GM23338 (cell line): Measurements from ENCODE around the gene SLC6A19. TPM values are rescaled to one million over a fixed set of nuclear protein-coding genes. Genes with fewer than 3 reads are reported as not detected.

Experiments
- ATAC-seq: fragments of 200-7000 bp; cut with Tn5 transposase; 3 replicates; pipeline ENCODE4 v1.9.1; 2020
- DNase-seq: peaks from one replicate; pipeline ENCODE4 v3.0.0-alpha.2; 2015; ENCODE audit warnings: low spot score
- H2AFZ ChIP-seq: fragments of 200-600 bp; sonication (generic); 2 replicates; pipeline ENCODE4 v1.8.0; 2016; ENCODE audit warnings: antibody characterized with exemption, mild to moderate bottlenecking, moderate library complexity
- H3F3A ChIP-seq: fragments of 200-600 bp; sonication (generic); replicated peaks from 2 replicates; pipeline ENCODE4 v1.8.0; 2017; ENCODE audit warnings: antibody characterized with exemption, mixed run types, low read depth
- H3K27ac ChIP-seq: fragments of 200-600 bp; sonication (generic); 2 replicates; pipeline ENCODE4 v1.6.1; 2016; ENCODE audit warnings: low read depth
- H3K27me3 ChIP-seq: fragments of 200-600 bp; sonication (generic); 2 replicates; pipeline ENCODE4 v1.8.0; 2016; ENCODE audit warnings: mild to moderate bottlenecking, mixed run types, moderate library complexity; ENCODE audit not compliant: insufficient read depth
- H3K36me3 ChIP-seq: fragments of 200-600 bp; sonication (generic); 2 replicates; pipeline ENCODE4 v1.8.0; 2016; ENCODE audit warnings: mild to moderate bottlenecking; ENCODE audit not compliant: insufficient read depth
- H3K4me1 ChIP-seq: fragments of 200-600 bp; sonication (generic); 2 replicates; pipeline ENCODE4 v1.8.0; 2016; ENCODE audit warnings: mild to moderate bottlenecking, moderate library complexity; ENCODE audit not compliant: insufficient read depth
- H3K4me2 ChIP-seq: fragments of 200-600 bp; sonication (generic); 2 replicates; pipeline ENCODE4 v1.7.1; 2017; ENCODE audit warnings: mixed run types
- H3K4me3 ChIP-seq: fragments of 200-600 bp; sonication (generic); 2 replicates; pipeline ENCODE4 v1.6.1; 2016; ENCODE audit warnings: mixed run types
- H3K79me2 ChIP-seq: fragments of 200-600 bp; sonication (generic); replicated peaks from 2 replicates; pipeline ENCODE4 v1.8.0; 2017; ENCODE audit warnings: mild to moderate bottlenecking; ENCODE audit not compliant: insufficient read depth
- H3K9me2 ChIP-seq: fragments of 200-600 bp; sonication (generic); 2 replicates; pipeline ENCODE4 v1.8.0; 2017; ENCODE audit not compliant: insufficient read depth
- H4K20me1 ChIP-seq: fragments of 200-600 bp; sonication (generic); replicated peaks from 2 replicates; pipeline ENCODE4 v1.8.0; 2017; ENCODE audit warnings: mild to moderate bottlenecking; ENCODE audit not compliant: insufficient read depth
- H3K27ac Mint-ChIP-seq: 2 replicates; pipeline ENCODE4 v1.8.0; 2020; ENCODE audit warnings: inconsistent platforms, mild to moderate bottlenecking, moderate library complexity, mixed read lengths
- H3K27me3 Mint-ChIP-seq: 3 replicates; pipeline ENCODE4 v1.8.0; 2022; ENCODE audit warnings: low read depth, mild to moderate bottlenecking, moderate library complexity, mixed read lengths, inconsistent platforms; ENCODE audit not compliant: insufficient read depth, poor library complexity
- H3K36me3 Mint-ChIP-seq: 3 replicates; pipeline ENCODE4 v1.8.0; 2021; ENCODE audit warnings: low read depth, mild to moderate bottlenecking, inconsistent platforms, moderate library complexity, mixed read lengths
- H3K4me1 Mint-ChIP-seq: 3 replicates; pipeline ENCODE4 v1.8.0; 2020; ENCODE audit warnings: mild to moderate bottlenecking, inconsistent platforms, mixed read lengths
- H3K4me3 Mint-ChIP-seq: 3 replicates; pipeline ENCODE4 v1.8.0; 2021; ENCODE audit warnings: moderate library complexity, mild to moderate bottlenecking, inconsistent platforms, mixed read lengths
- H3K9me3 Mint-ChIP-seq: 3 replicates; pipeline ENCODE4 v1.8.0; 2020; ENCODE audit warnings: moderate library complexity, mild to moderate bottlenecking, inconsistent platforms, mixed read lengths
- CREB1 ChIP-seq: fragments of 250-450 bp; sonication (Bioruptor Pico); IDR thresholded peaks from 2 replicates; pipeline ENCODE4 v1.5.0; 2020; ENCODE audit warnings: low read depth, mild to moderate bottlenecking, moderate library complexity
- CTCF ChIP-seq, 2 experiments: fragments of 200-600 bp in 1 of 2; sonication (generic) in 1 of 2; conservative IDR thresholded peaks; 2 replicates each; pipeline versions ENCODE4 v1.5.1 to v1.6.1; 2016 to 2017; ENCODE audit warnings: antibody characterized with exemption in 2 of 2, low read depth in 2 of 2, mild to moderate bottlenecking in 2 of 2, moderate library complexity in 1 of 2
- ETS1 ChIP-seq: IDR thresholded peaks from 2 replicates; pipeline ENCODE4 v1.6.1; 2016; ENCODE audit warnings: antibody characterized with exemption
- EZH2 ChIP-seq: fragments of 200-600 bp; sonication (generic); IDR thresholded peaks from one replicate; pipeline ENCODE4 v1.8.0; 2017; ENCODE audit warnings: antibody characterized with exemption, mild to moderate bottlenecking, low read depth; ENCODE audit not compliant: unreplicated experiment
- EZH2phosphoT487 ChIP-seq: fragments of 200-600 bp; sonication (generic); IDR thresholded peaks from one replicate; pipeline ENCODE4 v1.8.1; 2018; ENCODE audit warnings: antibody characterized with exemption; ENCODE audit not compliant: unreplicated experiment
- JUNB ChIP-seq: IDR thresholded peaks from one replicate; pipeline ENCODE4 v1.6.1; 2016; ENCODE audit warnings: antibody characterized with exemption; ENCODE audit not compliant: unreplicated experiment
- NANOG ChIP-seq: IDR thresholded peaks from 2 replicates; pipeline ENCODE4 v1.6.1; 2016; ENCODE audit warnings: antibody characterized with exemption, borderline replicate concordance
- POLR2AphosphoS5 ChIP-seq: IDR thresholded peaks from 2 replicates; pipeline ENCODE4 v1.6.1; 2016; ENCODE audit warnings: antibody characterized with exemption, low read depth
- STAT1 ChIP-seq: IDR thresholded peaks from one replicate; pipeline ENCODE4 v1.6.1; 2016; ENCODE audit warnings: antibody characterized with exemption; ENCODE audit not compliant: unreplicated experiment
- ZNF114 ChIP-seq: fragments of 250-450 bp; sonication (Bioruptor Pico); IDR thresholded peaks from 2 replicates; pipeline ENCODE4 v1.5.0; 2020; ENCODE audit warnings: mild to moderate bottlenecking, moderate library complexity
- ZNF331 ChIP-seq: fragments of 250-450 bp; sonication (Bioruptor Pico); IDR thresholded peaks from 2 replicates; pipeline ENCODE4 v1.5.0; 2020; ENCODE audit warnings: low read depth, mild to moderate bottlenecking, moderate library complexity
- ZNF462 ChIP-seq: fragments of 250-450 bp; sonication (Bioruptor Pico); IDR thresholded peaks from 2 replicates; pipeline ENCODE4 v1.5.0; 2020; ENCODE audit warnings: mild to moderate bottlenecking, moderate library complexity
- polyA plus RNA-seq: library from polyadenylated mRNA; unstranded; fragments of >200 nt; fragmentation: Nextera tagmentation; extraction: Ambion mirVana; gene quantifications from 2 replicates; pipeline ENCODE4 v1.2.1, GENCODE V29; 2016
- total RNA-seq: library from RNA; depleted of rRNA; stranded (reverse); fragments of >200 nt; shearing (Covaris generic); gene quantifications from 2 replicates; pipeline ENCODE4 v1.2.3, GENCODE V29; 2014

The SLC6A19 gene
- total and polyA plus RNA-seq, 2 experiments from 2014 or later, result not detected

- TF ChIP-seq POLR2AphosphoS5 (no peak), NANOG (no peak), ZNF114 (CRISPR knock-in tag) (no peak), CTCF (conservative IDR thresholded peaks at IDR 0.05; ENCODE audit: low read depth in 2 of 2) (no peak), ZNF331 (no peak), EZH2 (no peak), ETS1 (no peak), CREB1 (no peak)
These were observed 56.0 kb downstream of the SLC6A19 start (continued) for GRCh38 chr5:1257363-1257762.

GRCh38 chr5:1257841-1258240, 56.4 kb downstream of the SLC6A19 start:
- H3K27me3 Mint-ChIP-seq, result peaks cover 9% of the 10 kb centered on the region
- H3K9me3 Mint-ChIP-seq, result peaks cover 13% of the 10 kb centered on the region; the same call in 2 of the 3 replicates
- H3K27me3 ChIP-seq, result no peaks in the 10 kb centered on the region
- H3K36me3 ChIP-seq, result peaks cover 10% of the 10 kb centered on the region; the same call in 1 of the 2 replicates
- no peaks in the 10 kb centered on the region for H3K4me1 ChIP-seq
- no peaks in the 10 kb centered on the region for H4K20me1 ChIP-seq
- H3K79me2 ChIP-seq, result no peaks in the 10 kb centered on the region
- no peak overlapping the region for H3K4me3 ChIP-seq
- no peaks in the 10 kb centered on the region; the same call in 2 of the 3 replicates for H3K4me1 Mint-ChIP-seq
- no peak overlapping the region for H3K4me3 Mint-ChIP-seq
- no peak for DNase-seq
- H3K4me2 ChIP-seq, result no peak overlapping the region
- peak overlapping the region; percentile 67; the same call in 1 of the 2 replicates for H3K27ac Mint-ChIP-seq
- no peak overlapping the region for H3K27ac ChIP-seq
- no peaks in the 10 kb centered on the region for H3F3A ChIP-seq
- no peak overlapping the region for H2AFZ ChIP-seq
- H3K36me3 Mint-ChIP-seq, result peaks cover 37% of the 10 kb centered on the region
- no peaks in the 10 kb centered on the region for H3K9me2 ChIP-seq
- no peak for ATAC-seq
- TF ChIP-seq JUNB (no peak), ZNF462 (CRISPR knock-in tag) (no peak), NANOG (no peak), CTCF (conservative IDR thresholded peaks at IDR 0.05; ENCODE audit: low read depth in 2 of 2) (no peak), ZNF331 (no peak), ZNF114 (CRISPR knock-in tag) (no peak), EZH2 (no peak), POLR2AphosphoS5 (no peak), STAT1 (no peak), CREB1 (no peak), ETS1 (no peak), EZH2phosphoT487 (no peak)
